ENCODE results near the gene SLC25A39.
"Not testable (repeated sequence)": the region's sequence is repeated elsewhere in the genome, so short reads cannot be mapped to it uniquely, and the experiment has no call there.

The SLC25A39 gene, protein sequence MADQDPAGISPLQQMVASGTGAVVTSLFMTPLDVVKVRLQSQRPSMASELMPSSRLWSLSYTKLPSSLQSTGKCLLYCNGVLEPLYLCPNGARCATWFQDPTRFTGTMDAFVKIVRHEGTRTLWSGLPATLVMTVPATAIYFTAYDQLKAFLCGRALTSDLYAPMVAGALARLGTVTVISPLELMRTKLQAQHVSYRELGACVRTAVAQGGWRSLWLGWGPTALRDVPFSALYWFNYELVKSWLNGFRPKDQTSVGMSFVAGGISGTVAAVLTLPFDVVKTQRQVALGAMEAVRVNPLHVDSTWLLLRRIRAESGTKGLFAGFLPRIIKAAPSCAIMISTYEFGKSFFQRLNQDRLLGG

DNA sequence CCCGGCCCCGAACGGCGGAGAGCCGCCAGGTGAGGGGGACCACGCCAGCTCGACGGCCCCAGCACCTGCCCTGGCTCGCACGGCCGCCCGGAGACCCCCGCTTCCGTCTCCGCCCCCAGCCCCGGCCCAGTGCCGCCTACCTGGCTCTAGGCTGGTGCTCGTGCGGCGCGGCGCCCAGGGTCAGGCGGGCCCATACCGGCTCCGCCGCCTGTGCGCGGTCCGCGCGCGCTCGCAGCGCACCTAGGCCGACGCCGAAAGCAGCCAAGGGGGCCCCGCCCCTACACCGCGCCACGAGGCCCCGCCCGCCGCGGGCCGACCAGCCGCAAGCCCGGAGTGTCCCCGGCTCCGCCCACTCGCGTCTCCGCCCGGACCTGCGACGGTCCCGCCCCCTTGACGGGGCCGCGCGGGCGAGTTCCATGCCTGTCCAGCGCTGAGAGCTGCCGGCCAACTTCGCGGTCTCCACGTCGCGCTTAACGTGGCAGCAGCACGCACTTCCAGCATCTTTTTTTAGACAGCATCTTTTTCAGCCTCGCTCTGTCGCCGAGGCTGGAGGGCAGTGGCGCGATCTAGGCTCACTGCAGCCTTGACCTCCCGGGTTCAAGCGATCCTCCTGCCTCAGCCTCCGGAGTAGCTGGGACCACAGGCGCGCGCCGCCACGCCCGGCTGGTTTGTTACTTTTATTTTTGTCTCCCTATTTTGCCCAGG lies at the start of gene SLC25A39:
Gene SLC25A39, minus strand, starts transcription at position 253 of the 705 bp plus-strand sequence. CDS start 1,261 bp downstream, outside the sequence.
- DNase-seq: peak; percentile 74 to 92

DNA sequence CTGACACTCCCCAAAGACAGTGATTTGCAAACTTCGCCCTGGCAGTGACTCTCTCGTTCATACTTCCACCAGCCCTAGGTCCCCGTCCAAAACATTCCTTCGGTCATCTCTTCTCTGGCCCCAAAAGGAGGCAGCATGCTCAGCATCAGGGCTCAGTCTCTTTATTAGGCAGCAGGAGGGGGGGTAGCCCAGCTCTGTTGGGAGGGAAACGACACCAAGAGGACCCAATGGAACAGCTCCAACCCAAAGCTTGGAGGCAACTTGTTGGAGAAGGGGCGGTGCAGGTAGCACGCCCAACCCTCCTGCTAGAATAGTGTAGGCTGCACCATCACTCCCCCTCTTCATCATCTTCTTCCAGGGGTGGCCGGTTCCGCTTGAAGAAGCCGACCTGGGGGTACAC lies 47.4 kb upstream of the SLC25A39 start:
- DNase-seq: no peak

GRCh38 chr17:44369414-44370023 lies 44.9 kb upstream of the SLC25A39 start:
- DNase-seq: not testable (repeated sequence)

- DNase-seq: not testable (repeated sequence)
These were observed 44.0 kb upstream of the SLC25A39 start for GRCh38 chr17:44368391-44369243.

DNA sequence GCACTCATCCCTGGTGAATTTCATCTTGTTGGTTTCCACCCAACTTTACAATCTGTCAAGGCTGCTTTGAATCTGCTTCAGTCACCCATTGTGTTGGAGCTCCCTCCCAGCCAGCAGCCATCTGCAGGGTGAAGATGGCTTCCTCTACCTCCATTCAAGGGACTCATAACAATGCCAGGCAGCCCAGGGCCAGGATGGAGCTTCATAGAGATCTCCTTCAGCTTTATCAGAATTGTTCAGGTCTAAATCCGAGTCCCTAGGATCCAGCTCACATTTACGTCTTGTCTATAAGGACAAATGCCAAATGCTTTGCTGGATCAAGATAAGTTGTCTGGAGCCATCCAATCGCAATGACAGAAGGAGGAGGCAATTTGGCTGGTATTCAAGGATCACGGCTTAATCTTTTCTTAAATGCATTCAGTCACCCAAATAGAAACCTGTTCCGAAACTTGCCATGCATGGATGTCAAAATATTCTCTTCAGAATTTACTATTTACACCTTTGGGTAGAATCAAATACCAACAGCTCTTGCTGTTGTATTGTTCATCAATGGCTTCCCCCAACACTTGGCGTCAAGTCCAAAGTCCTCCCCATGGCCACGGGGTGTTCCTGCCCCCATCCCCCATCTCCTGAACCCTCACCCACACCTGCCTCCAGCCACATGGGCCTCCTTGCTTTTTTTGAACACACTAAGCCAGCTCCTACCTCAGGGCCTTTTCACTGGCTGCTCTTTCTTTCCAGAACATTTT lies 42.8 kb upstream of the SLC25A39 start:
- no peak for DNase-seq

DNA sequence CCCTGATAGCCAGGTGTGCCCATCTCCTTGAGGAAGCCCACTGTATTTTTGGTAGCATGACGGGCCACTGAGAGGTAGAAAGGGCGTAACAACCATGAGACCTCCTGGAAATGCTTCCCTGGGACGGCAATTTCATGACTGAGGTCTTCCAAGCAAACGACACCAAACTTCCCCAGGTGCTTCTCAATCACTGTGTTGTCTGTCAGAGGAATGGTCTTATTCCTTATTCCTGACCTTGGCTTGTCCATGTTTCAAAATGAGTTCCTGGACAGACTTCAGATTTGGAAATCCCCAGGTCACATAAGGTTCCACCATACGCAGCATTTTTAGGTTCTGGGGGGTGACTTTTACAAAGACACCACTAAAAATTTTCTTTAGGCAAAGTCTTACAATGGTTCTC lies 40.4 kb upstream of the SLC25A39 start:
- DNase-seq: not testable (repeated sequence)

DNA sequence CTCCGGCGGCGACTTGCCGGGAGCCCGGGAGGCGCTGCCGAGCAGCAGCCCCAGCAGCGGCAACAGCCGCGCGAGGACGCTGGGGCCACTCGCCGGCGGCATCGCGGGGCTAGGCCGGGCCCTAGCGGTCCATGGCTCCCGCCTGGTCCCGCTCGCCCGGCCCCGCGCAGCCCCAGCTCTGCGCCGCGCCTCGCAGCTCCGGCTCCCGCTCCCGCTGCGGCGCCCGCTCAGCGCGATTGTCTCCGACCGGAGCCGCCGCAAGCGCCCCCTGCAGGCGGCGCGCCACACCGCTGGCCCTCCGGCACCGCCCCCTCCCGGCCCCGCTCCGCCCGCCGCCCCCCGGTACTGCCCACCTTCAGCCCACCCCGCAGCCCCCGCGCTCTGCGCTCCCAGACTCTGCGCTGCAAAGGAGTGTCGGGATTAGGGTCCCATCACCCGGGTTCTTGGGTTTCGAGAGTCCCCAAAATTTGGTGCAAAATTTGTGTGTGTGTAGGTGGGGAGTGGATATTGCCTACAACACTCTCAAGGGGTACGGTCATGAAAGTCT lies 39.1 kb upstream of the SLC25A39 start, which contains the start of gene FAM171A2:
Gene FAM171A2, minus strand, starts transcription at position 241 of the 547 bp plus-strand sequence. Its CDS starts 139 bp downstream, at position 102.
- peak in 1 of 2 experiments; percentile 41 for DNase-seq

GRCh38 chr17:44362949-44363612 lies 38.5 kb upstream of the SLC25A39 start:
- DNase-seq: no peak

- DNase-seq: no peak
These were observed 37.9 kb upstream of the SLC25A39 start for GRCh38 chr17:44362459-44362948.

DNA sequence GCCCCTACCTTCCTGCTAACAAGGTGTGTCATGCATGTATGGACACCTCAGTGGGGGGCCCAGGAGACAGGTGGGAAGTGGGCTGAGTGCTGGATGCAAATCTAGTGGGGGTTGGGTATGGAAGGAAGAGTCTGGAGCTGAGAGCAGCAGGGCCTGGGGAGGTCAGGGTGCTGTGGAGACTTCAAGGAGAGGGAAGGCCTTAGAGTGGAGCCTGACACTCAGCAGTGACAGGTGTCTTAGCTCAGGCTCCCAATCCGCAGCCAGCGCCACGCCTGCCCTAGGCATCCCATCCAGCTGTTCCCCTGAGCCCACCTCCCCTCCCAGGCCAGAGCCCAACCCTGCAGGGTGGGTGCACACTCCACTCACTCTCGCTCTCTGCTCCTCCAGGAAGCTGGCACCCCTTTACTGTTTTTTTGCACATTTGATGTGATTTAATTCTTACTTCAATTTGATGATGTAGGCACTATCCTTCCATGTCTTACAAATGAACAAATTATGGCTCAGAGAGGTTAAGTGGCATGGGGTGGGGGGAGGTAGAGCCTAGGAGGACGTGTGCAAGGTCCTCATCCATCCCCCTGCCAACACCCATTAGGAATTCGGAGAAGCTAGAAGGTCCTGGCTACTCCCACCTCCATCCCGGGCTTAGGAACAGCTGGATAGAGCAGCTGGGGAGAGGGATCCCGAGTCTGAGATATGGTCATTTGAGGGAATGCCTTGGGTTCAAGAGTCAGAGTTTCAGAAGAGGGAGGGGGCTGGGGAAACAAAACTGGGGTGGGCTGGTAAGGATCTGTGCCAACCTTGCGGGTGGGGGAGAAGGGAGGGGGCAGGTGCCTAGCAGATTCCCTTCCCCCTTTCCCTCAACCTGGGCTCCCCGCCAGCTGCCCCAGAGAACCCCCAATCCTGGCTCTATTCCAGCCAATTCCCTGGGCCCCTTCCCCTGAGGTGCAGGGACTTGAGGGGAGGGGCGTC lies 37.0 kb upstream of the SLC25A39 start:
- no peak for DNase-seq

DNA sequence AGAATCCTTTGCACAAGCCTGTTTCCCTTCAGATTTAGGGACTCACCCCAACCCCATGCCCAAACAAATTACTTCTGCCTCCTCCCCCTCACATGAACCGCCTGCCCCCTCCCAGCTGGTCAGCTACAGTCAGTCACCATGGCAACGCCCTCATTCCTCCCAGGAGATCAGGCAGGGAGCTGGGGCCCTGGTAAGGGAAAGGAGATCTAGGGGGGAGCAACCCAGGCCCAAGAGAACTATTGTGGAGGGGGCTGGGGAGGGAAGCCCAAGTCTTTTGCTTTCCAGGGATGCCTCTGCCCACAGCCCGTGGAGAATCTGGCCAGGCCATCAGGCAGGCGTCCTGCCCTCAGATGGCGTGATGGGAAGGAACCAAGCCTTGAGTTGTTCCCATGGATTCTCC lies 36.2 kb upstream of the SLC25A39 start:
- DNase-seq: no peak

GRCh38 chr17:44360144-44360533 lies 35.5 kb upstream of the SLC25A39 start:
- no peak for DNase-seq

DNA sequence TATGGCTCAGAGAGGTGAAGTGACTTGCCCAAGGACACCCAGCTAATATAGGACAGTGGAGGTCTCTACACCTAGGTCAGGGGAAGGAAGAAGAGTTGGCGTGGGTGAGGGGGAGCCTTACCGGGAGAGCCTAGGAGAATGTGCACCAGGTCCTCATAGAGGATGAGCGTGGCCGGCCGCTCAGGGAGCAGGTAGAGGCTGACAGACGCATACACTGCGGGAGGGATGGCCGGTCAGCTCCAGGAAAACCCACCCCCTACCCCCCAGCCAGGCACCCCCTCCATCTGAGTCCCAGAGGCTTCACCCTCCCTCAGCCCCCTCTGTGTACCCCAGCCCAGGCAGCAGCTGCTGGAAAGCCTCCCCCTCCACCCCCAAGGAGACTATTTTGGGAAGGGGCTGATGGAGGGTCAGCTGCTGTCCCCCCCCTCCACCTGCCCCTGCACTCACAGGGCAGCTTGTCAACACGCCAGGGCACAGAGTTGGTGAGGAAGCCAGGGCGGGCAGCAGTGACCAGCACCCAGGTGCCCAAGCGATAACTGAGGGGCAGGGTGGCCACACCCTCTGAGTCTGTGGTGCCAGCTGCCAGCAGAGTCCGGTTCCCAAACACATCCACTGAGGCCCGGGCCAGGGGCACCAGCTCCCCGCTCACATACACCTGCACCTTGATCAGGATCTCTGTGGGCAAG lies 35.0 kb upstream of the SLC25A39 start:
- DNase-seq: no peak

DNA sequence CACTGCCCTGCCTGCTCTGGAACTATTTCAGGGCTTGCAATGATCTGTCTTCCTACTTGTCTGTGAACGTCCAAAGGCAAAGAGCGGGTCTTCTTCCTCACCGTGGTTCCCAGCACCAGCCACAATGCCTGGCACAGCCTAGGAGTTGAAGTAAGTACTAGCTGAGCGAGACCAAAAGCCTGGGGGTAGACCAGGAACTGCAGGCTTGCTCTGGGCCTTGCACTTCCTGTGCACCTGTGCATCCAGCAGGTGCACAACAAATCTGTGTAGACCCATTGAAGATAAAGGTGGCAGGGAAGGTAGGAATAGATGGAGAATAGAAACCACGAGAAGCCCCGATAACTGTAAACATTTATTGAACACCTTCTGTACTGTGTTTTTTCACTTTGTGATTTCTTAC lies 34.4 kb upstream of the SLC25A39 start:
- DNase-seq: no peak

DNA sequence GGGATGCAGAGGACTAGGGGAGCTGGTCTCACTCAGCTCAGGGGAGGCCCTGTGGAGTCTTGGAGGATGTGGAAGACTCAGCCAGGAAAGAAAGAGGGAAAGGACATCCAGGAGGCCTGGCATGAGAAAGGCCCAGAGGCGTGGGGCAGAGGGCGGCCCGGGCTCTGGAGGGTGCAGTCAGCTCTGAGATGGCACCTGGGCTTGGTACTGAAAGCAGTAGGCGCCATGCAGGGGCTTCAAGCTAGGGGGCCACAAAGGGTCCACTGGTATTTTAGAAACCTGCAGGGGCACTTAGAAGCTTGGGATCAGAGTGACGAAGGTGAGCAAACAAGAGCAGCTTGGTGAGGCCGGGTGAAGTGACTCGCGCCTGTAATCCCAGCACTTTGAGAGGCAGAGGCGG lies 33.4 kb upstream of the SLC25A39 start:
- no peak for DNase-seq

DNA sequence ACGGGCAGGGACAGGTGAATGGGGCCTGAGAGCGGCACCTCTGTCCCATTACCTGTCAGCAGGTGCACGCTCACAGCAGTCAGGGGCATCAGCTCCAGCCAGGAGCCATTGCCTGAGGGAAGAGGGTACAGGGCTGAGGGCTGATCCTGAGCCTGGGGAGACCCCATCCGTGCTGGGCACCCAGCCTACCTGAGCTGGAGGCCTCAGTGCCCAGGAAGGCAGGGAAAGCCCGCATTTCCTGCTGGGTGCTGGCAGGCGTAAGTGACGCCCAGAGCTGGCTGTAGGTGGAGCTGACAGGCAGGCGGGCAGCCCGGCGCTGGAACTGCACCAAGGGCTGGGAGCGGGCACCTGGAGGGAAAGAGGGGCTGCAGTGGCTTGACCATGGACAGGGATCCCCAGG lies 31.6 kb upstream of the SLC25A39 start:
- no peak for DNase-seq

GRCh38 chr17:44355642-44356099 lies 31.0 kb upstream of the SLC25A39 start:
- DNase-seq: no peak

DNA sequence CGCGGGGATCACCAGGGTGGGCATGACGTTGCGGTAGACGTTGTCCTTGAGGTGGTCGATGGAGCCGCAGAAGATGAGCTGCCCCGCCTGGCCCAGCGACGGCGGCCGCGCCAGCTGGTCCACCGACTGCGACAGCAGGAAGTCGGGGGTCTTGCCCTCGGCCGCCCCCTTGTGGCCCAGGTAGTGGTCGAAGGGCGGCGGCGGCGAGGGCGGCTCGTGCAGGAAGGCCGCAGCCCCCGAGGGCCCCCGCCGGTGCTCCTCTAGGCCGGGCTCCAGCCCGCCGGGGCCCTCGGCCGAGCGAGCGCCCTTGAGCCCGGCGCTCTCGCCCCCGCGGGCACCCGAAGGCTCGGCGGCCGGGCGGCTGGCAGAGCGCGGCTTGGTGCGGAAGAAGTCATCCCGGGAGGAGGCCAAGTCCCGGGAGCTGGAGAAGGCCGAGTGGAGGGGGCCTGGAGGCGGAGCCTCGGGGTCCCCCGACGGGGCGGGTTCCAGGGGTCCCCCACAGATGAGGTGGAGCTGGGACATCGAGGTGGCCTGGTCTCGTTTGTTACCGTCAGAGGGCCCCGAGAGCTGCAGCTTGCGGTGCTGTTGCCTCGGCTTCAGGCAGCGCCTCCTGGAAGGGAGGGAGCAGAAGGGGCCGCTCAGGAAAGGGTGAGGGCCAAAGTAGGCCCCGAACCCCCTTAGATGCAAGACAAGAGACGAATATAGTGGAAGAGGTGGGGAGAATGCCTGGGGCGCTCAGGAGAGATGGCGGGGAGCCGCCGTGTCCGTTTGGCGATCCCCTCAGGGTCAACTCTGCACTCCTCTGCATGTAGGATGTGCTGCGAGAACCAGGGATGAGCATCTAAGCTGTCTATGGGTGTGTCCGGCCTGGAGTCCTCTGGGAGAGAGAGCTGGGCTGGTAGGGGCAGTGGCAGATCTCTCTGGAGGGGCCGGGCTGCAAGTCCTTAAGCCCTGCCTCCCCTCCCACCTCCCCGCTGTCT lies 30.2 kb upstream of the SLC25A39 start:
- DNase-seq: no peak

All from NCI-H187 (cell line).